Astrocyte (in vitro differentiated cells and primary cell): Measurements from ENCODE around the gene LIMK2. TPM values are rescaled to one million over a fixed set of nuclear protein-coding genes. Genes with fewer than 3 reads are reported as not detected.
A peak's percentile ranks its signal among the peaks of the same experiment; 100 is the strongest.

Source experiments
- DNase-seq: peaks from one replicate; pipeline ENCODE4 v3.0.0-alpha.2; 2010; ENCODE audit warnings: low read depth
- FAIRE-seq: peaks from 2 replicates; lab custom pipeline; 2011; peaks lifted over from hg19 to GRCh38; lab: Jason Lieb, UNC
- H2AFZ ChIP-seq: 2 replicates; pipeline ENCODE4 v1.6.0; 2012; ENCODE audit warnings: low read depth, low read length, inconsistent platforms
- H3K27ac ChIP-seq: 2 replicates; pipeline ENCODE4 v1.5.1; 2011; ENCODE audit warnings: low read depth, low read length, inconsistent platforms
- H3K27me3 ChIP-seq: 2 replicates; pipeline ENCODE4 v1.6.0; 2011; ENCODE audit warnings: low read length, inconsistent platforms; ENCODE audit not compliant: insufficient read depth
- H3K36me3 ChIP-seq: 2 replicates; pipeline ENCODE4 v1.5.1; 2011; ENCODE audit warnings: low read length, inconsistent platforms; ENCODE audit not compliant: insufficient read depth
- H3K4me1 ChIP-seq: 2 replicates; pipeline ENCODE4 v1.5.1; 2011; ENCODE audit warnings: low read length, inconsistent platforms; ENCODE audit not compliant: insufficient read depth
- H3K4me2 ChIP-seq: 2 replicates; pipeline ENCODE4 v1.6.0; 2012; ENCODE audit warnings: low read length, inconsistent platforms
- H3K4me3 ChIP-seq: 2 replicates; pipeline ENCODE4 v1.5.1; 2011; ENCODE audit warnings: low read depth, mild to moderate bottlenecking, low read length, inconsistent platforms; ENCODE audit not compliant: insufficient read depth
- H3K79me2 ChIP-seq: 2 replicates; pipeline ENCODE4 v1.6.0; 2012; ENCODE audit warnings: mild to moderate bottlenecking, low read length, inconsistent platforms; ENCODE audit not compliant: insufficient read depth
- H3K9ac ChIP-seq: 2 replicates; pipeline ENCODE4 v1.6.0; 2012; ENCODE audit warnings: mild to moderate bottlenecking, low read length, inconsistent platforms
- H3K9me3 ChIP-seq: 2 replicates; pipeline ENCODE4 v1.5.1; 2012; ENCODE audit warnings: low read depth, mild to moderate bottlenecking, low read length, inconsistent platforms; ENCODE audit not compliant: insufficient read depth
- H4K20me1 ChIP-seq: 2 replicates; pipeline ENCODE4 v1.6.0; 2012; ENCODE audit warnings: low read length, inconsistent platforms; ENCODE audit not compliant: insufficient read depth
- H3K27ac Mint-ChIP-seq: one replicate; pipeline ENCODE4 v1.8.0; 2021; ENCODE audit warnings: mild to moderate bottlenecking, mixed read lengths; ENCODE audit not compliant: unreplicated experiment
- H3K27me3 Mint-ChIP-seq: one replicate; pipeline ENCODE4 v1.8.0; 2021; ENCODE audit warnings: low read depth, mixed read lengths; ENCODE audit not compliant: unreplicated experiment
- H3K36me3 Mint-ChIP-seq: one replicate; pipeline ENCODE4 v1.8.0; 2021; ENCODE audit warnings: low read depth, mixed read lengths; ENCODE audit not compliant: unreplicated experiment
- H3K4me1 Mint-ChIP-seq: one replicate; pipeline ENCODE4 v1.8.0; 2021; ENCODE audit warnings: low read depth, mixed read lengths; ENCODE audit not compliant: unreplicated experiment
- H3K4me3 Mint-ChIP-seq: one replicate; pipeline ENCODE4 v1.8.0; 2021; ENCODE audit warnings: mild to moderate bottlenecking, moderate library complexity, mixed read lengths; ENCODE audit not compliant: unreplicated experiment
- H3K9me3 Mint-ChIP-seq: one replicate; pipeline ENCODE4 v1.8.0; 2021; ENCODE audit warnings: mild to moderate bottlenecking, mixed read lengths; ENCODE audit not compliant: unreplicated experiment
- EZH2 ChIP-seq: IDR thresholded peaks from 2 replicates; pipeline ENCODE4 v1.6.1; 2012; ENCODE audit warnings: mild to moderate bottlenecking, low read length, inconsistent platforms; ENCODE audit not compliant: insufficient read depth
- total RNA-seq: library from RNA; stranded (reverse); gene quantifications from 2 replicates; pipeline ENCODE4 v1.2.1, GENCODE V29; 2021
- TF ChIP-seq, protein P1 (sequence below): IDR thresholded peaks from 2 replicates; pipeline ENCODE4 v1.5.1; 2011; ENCODE audit warnings: low read depth, mild to moderate bottlenecking, inconsistent platforms, low read length, moderate library complexity; ENCODE audit not compliant: insufficient read depth

Gene LIMK2
- total RNA-seq, 1 donor from 2014 or later = 128 TPM

GRCh38 chr22:31284281-31285155 lies 72.4 kb downstream of the LIMK2 start:
- Histone ChIP-seq H3K27ac (no peak overlapping the region), H4K20me1 (peaks cover 16% of the 10 kb centered on the region), H3K4me3 (no peak overlapping the region), H3K9ac (no peak overlapping the region), H3K36me3 (peaks cover 10% of the 10 kb centered on the region), H3K79me2 (no peaks in the 10 kb centered on the region), H2AFZ (no peak overlapping the region), H3K27me3 (peaks cover 5% of the 10 kb centered on the region), H3K4me2 (no peak overlapping the region), H3K9me3 (no peaks in the 10 kb centered on the region), H3K4me1 (no peaks in the 10 kb centered on the region)
- FAIRE-seq (no peak), DNase-seq (no peak)
- no peak overlapping the region for H3K27ac Mint-ChIP-seq
- H3K27me3 Mint-ChIP-seq = no peaks in the 10 kb centered on the region
- peaks cover 2% of the 10 kb centered on the region for H3K4me1 Mint-ChIP-seq
- peaks cover 22% of the 10 kb centered on the region for H3K36me3 Mint-ChIP-seq
- TF ChIP-seq, protein P1, sequence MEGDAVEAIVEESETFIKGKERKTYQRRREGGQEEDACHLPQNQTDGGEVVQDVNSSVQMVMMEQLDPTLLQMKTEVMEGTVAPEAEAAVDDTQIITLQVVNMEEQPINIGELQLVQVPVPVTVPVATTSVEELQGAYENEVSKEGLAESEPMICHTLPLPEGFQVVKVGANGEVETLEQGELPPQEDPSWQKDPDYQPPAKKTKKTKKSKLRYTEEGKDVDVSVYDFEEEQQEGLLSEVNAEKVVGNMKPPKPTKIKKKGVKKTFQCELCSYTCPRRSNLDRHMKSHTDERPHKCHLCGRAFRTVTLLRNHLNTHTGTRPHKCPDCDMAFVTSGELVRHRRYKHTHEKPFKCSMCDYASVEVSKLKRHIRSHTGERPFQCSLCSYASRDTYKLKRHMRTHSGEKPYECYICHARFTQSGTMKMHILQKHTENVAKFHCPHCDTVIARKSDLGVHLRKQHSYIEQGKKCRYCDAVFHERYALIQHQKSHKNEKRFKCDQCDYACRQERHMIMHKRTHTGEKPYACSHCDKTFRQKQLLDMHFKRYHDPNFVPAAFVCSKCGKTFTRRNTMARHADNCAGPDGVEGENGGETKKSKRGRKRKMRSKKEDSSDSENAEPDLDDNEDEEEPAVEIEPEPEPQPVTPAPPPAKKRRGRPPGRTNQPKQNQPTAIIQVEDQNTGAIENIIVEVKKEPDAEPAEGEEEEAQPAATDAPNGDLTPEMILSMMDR = no peak
- TF ChIP-seq EZH2 = no peak
- no peaks in the 10 kb centered on the region for H3K9me3 Mint-ChIP-seq
- no peak overlapping the region for H3K4me3 Mint-ChIP-seq

- peaks cover 5% of the 10 kb centered on the region for H3K4me1 Mint-ChIP-seq
- DNase-seq = no peak
- H2AFZ ChIP-seq = no peak overlapping the region
- H4K20me1 ChIP-seq = peaks cover 5% of the 10 kb centered on the region
- H3K27ac Mint-ChIP-seq = peak overlapping the region; percentile 3
- H3K36me3 Mint-ChIP-seq = peaks cover 22% of the 10 kb centered on the region
- no peaks in the 10 kb centered on the region for H3K9me3 Mint-ChIP-seq
- no peak overlapping the region for H3K9ac ChIP-seq
- TF ChIP-seq, protein P1 = no peak
- no peak overlapping the region for H3K4me3 Mint-ChIP-seq
- no peaks in the 10 kb centered on the region for H3K9me3 ChIP-seq
- peaks cover 5% of the 10 kb centered on the region for H3K27me3 ChIP-seq
- peaks cover 4% of the 10 kb centered on the region for H3K36me3 ChIP-seq
- H3K4me2 ChIP-seq = no peak overlapping the region
- no peak overlapping the region for H3K27ac ChIP-seq
- no peaks in the 10 kb centered on the region for H3K27me3 Mint-ChIP-seq
- H3K4me1 ChIP-seq = peaks cover 6% of the 10 kb centered on the region
- H3K4me3 ChIP-seq = no peak overlapping the region
- FAIRE-seq = no peak
- no peaks in the 10 kb centered on the region for H3K79me2 ChIP-seq
Measured at GRCh38 chr22:31286360-31287255, 74.5 kb downstream of the LIMK2 start.
